Measurements from ENCODE around the gene ZNF649.

ZNF649 gene

GRCh38 chr19:51927859-51928258 lies 23.0 kb upstream of the ZNF649 start:
- in situ Hi-C loops (cut with HindIII; ENCODE audit: low sequenced_read_pairs), result no loop called here
- no peak for DNase-seq (ENCODE audit: low read depth, low spot score)
- no peak for TF ChIP-seq CTCF (IDR thresholded peaks at IDR 0.05; ENCODE audit: low read depth, low read length)
- peak overlapping the region; percentile 98 for H3K4me3 ChIP-seq (ENCODE audit: low read depth, low read length)

- peak; percentile 96 for DNase-seq (ENCODE audit: low read depth, low spot score)
- peak; percentile 13 for TF ChIP-seq CTCF (IDR thresholded peaks at IDR 0.05; ENCODE audit: low read depth, low read length)
Measured at GRCh38 chr19:51926784-51927741, 22.2 kb upstream of the ZNF649 start, which contains the start of gene ZNF613. TSS of gene ZNF613 (plus strand) at chr19:51927472. CDS start at chr19:51936221, 8,749 bp downstream.

GRCh38 chr19:51926426-51926783 lies 21.6 kb upstream of the ZNF649 start:
- H3K4me3 ChIP-seq (ENCODE audit: low read depth, low read length), result peak overlapping the region; percentile 98
- no peak for TF ChIP-seq CTCF (IDR thresholded peaks at IDR 0.05; ENCODE audit: low read depth, low read length)
- DNase-seq (ENCODE audit: low read depth, low spot score), result no peak
- in situ Hi-C loops (cut with HindIII; ENCODE audit: low sequenced_read_pairs), result no loop called here

More at GRCh38 chr19:51926784-51927741, 22.2 kb upstream of the ZNF649 start, which contains the start of gene ZNF613:
- H3K4me3 ChIP-seq (ENCODE audit: low read depth, low read length), result peak within 1 kb of the TSS; percentile 98
- in situ Hi-C loops (cut with HindIII; ENCODE audit: low sequenced_read_pairs), result no loop called here

- in situ Hi-C loops (cut with HindIII; ENCODE audit: low sequenced_read_pairs), result no loop called here
- DNase-seq (ENCODE audit: low read depth, low spot score), result peak; percentile 9
- H3K4me3 ChIP-seq (ENCODE audit: low read depth, low read length), result no peak overlapping the region
- no peak for TF ChIP-seq CTCF (IDR thresholded peaks at IDR 0.05; ENCODE audit: low read depth, low read length)
Measured at GRCh38 chr19:51921949-51922348, 17.1 kb upstream of the ZNF649 start.

GRCh38 chr19:51919606-51920005 lies 14.8 kb upstream of the ZNF649 start:
- no peak for DNase-seq (ENCODE audit: low read depth, low spot score)
- in situ Hi-C loops (cut with HindIII; ENCODE audit: low sequenced_read_pairs), result no loop called here
- no peak for TF ChIP-seq CTCF (IDR thresholded peaks at IDR 0.05; ENCODE audit: low read depth, low read length)
- no peak overlapping the region for H3K4me3 ChIP-seq (ENCODE audit: low read depth, low read length)

GRCh38 chr19:51916167-51916566 lies 11.3 kb upstream of the ZNF649 start:
- no peak overlapping the region for H3K4me3 ChIP-seq (ENCODE audit: low read depth, low read length)
- no peak for TF ChIP-seq CTCF (IDR thresholded peaks at IDR 0.05; ENCODE audit: low read depth, low read length)
- in situ Hi-C loops (cut with HindIII; ENCODE audit: low sequenced_read_pairs), result no loop called here
- no peak for DNase-seq (ENCODE audit: low read depth, low spot score)
